GM12878 (cell line): ENCODE results near the gene IRF2BP1. TPM values are rescaled to one million over a fixed set of nuclear protein-coding genes. Genes with fewer than 3 reads are reported as not detected.

Source experiments
- ATAC-seq: fragments of 200-7000 bp; cut with Tn5 transposase; 3 replicates; pipeline ENCODE4 v1.9.1; 2020; ENCODE audit warnings: mild to moderate bottlenecking, moderate library complexity
- BruUV-seq: library from RNA; stranded (reverse); fragments of 400-500 nt; replicated peaks from 2 replicates; lab custom pipeline; 2021; lab: Mats Ljungman, UMichigan
- CTCF ChIA-PET: fragments of 300-600 bp; sonication (Branson Sonifier 250); formaldehyde crosslinking; extraction: SDS; loops from one replicate; lab custom pipeline; 2021; ENCODE audit warnings: inconsistent platforms; lab: Yijun Ruan, JAX
- POLR2A ChIA-PET: fragments of 350-600 bp; formaldehyde crosslinking; extraction: SDS; loops from one replicate; lab custom pipeline; 2021; ENCODE audit warnings: inconsistent platforms; lab: Charles Lee
- RAD21 ChIA-PET: fragments of 300-600 bp; sonication (Branson Sonifier 250); formaldehyde crosslinking; loops from one replicate; lab custom pipeline; 2023; ENCODE audit warnings: antibody characterized with exemption; ENCODE audit not compliant: unreplicated experiment; lab: Charles Lee
- SMC1A ChIA-PET: fragments of 300-600 bp; sonication (Branson Sonifier 250); formaldehyde crosslinking; loops from one replicate; lab custom pipeline; 2023; ENCODE audit not compliant: unreplicated experiment, uncharacterized antibody; lab: Charles Lee
- DNase-seq: peaks from one replicate; pipeline ENCODE4 v3.0.0-alpha.2; 2011; ENCODE audit warnings: low read depth, low spot score
- FAIRE-seq: peaks from 3 replicates; lab custom pipeline; 2011; peaks lifted over from hg19 to GRCh38; lab: Jason Lieb, UNC
- H2AFZ ChIP-seq: 2 replicates; pipeline ENCODE4 v1.6.0; 2011; ENCODE audit warnings: low read depth, low read length, control low read depth; ENCODE audit not compliant: control insufficient read depth
- H3K27ac ChIP-seq: 2 replicates; pipeline ENCODE4 v1.5.1; 2011; ENCODE audit warnings: control low read depth; ENCODE audit not compliant: control insufficient read depth, insufficient read depth
- H3K27me3 ChIP-seq, 2 experiments: replicated peaks in 1 of 2; 2 replicates each; pipeline versions ENCODE4 v1.6.0 to v1.6.1; 2011; ENCODE audit warnings: low read length in 1 of 2; ENCODE audit not compliant: control insufficient read depth in 2 of 2, insufficient read depth in 2 of 2
- H3K36me3 ChIP-seq, 2 experiments: 2 replicates each; pipeline ENCODE4 v1.5.1; 2011; ENCODE audit warnings: low read length in 1 of 2; ENCODE audit not compliant: control insufficient read depth in 2 of 2, insufficient read depth in 2 of 2
- H3K4me1 ChIP-seq: 2 replicates; pipeline ENCODE4 v1.6.1; 2011; ENCODE audit warnings: mild to moderate bottlenecking, low read length, moderate library complexity, mixed read lengths; ENCODE audit not compliant: control insufficient read depth, insufficient read depth
- H3K4me2 ChIP-seq: 2 replicates; pipeline ENCODE4 v1.6.0; 2011; ENCODE audit warnings: control low read depth; ENCODE audit not compliant: control insufficient read depth, insufficient read depth
- H3K4me3 ChIP-seq: fragments of 200-600 bp; sonication (generic); 2 replicates; pipeline ENCODE4 v1.5.1; 2016
- H3K79me2 ChIP-seq: 2 replicates; pipeline ENCODE4 v1.6.0; 2011; ENCODE audit warnings: low read length; ENCODE audit not compliant: control insufficient read depth, insufficient read depth
- H3K9ac ChIP-seq: 2 replicates; pipeline ENCODE4 v1.8.0; 2011; ENCODE audit warnings: low read length, control low read depth, mixed read lengths; ENCODE audit not compliant: control insufficient read depth, insufficient read depth
- H3K9me3 ChIP-seq: replicated peaks from 3 replicates; pipeline ENCODE4 v1.5.1; 2011; ENCODE audit warnings: mild to moderate bottlenecking, low read length; ENCODE audit not compliant: control insufficient read depth, insufficient read depth
- H4K20me1 ChIP-seq: 2 replicates; pipeline ENCODE4 v1.6.0; 2011; ENCODE audit not compliant: control insufficient read depth, insufficient read depth
- CTCF ChIP-seq, 3 experiments: IDR thresholded peaks in 2 of 3; conservative IDR thresholded peaks in 1 of 3; 2 replicates each; pipeline ENCODE4 v1.5.1; 2011; ENCODE audit warnings: low read depth in 3 of 3, low read length in 3 of 3, mild to moderate bottlenecking in 3 of 3, control low read depth in 2 of 3, moderate library complexity in 2 of 3, inconsistent platforms in 1 of 3, mixed read lengths in 1 of 3; ENCODE audit not compliant: control insufficient read depth in 2 of 3, insufficient read depth in 1 of 3; ENCODE audit errors: extremely low read depth in 1 of 3
- JUNB ChIP-seq: IDR thresholded peaks from 2 replicates; pipeline ENCODE4 v1.6.1; 2016; ENCODE audit warnings: antibody characterized with exemption, mild to moderate bottlenecking
- POLR2A ChIP-seq: IDR thresholded peaks from 2 replicates; pipeline ENCODE4 v1.6.1; 2011; ENCODE audit warnings: low read depth, mild to moderate bottlenecking, low read length
- SP1 ChIP-seq: IDR thresholded peaks from one replicate; pipeline ENCODE4 v1.6.1; 2011; ENCODE audit warnings: low read depth, low read length
- ZNF207 ChIP-seq: fragments of 450-650 bp; IDR thresholded peaks from 2 replicates; pipeline ENCODE4 v1.6.1; 2014; ENCODE audit warnings: antibody characterized with exemption, mild to moderate bottlenecking, borderline replicate concordance
- ZNF622 ChIP-seq: fragments of 450-650 bp; IDR thresholded peaks from 2 replicates; pipeline ENCODE4 v1.6.1; 2017; ENCODE audit warnings: mild to moderate bottlenecking, inconsistent platforms
- WGBS: methylation state at CpG from one replicate; pipeline ENCODE4 v1.1.6; 2016; ENCODE audit warnings: low lambda C conversion rate; ENCODE audit not compliant: insufficient replicate concordance, insufficient coverage; ENCODE audit errors: missing lambda C conversion rate; 5-methylcytosine and 5-hydroxymethylcytosine counted together
- in situ Hi-C: fragments of 300-500 bp; cut with MboI; formaldehyde crosslinking; loops from 9 replicates; pipeline ENCODE4 v1.14.3; 2018; ENCODE audit warnings: mixed read lengths
- intact Hi-C: fragments of 100-400 bp; cut with micrococcal nuclease; formaldehyde crosslinking; loops from one replicate; pipeline ENCODE4 v1.14.2; 2022; ENCODE audit not compliant: unreplicated experiment
- polyA plus RNA-seq, 11 experiments: library from polyadenylated mRNA; depleted of rRNA in 4 of 11; unstranded in 6 of 11; stranded (reverse) in 5 of 11; fragments of >200 nt; fragmentation: Nextera tagmentation in 4 of 11; fragmentation: Illumina TruSeq in 1 of 11; extraction: Ambion mirVana in 4 of 11; extraction: Trizol in 1 of 11; gene quantifications; 1 replicate in 1 of 11; 2 replicates in 10 of 11; pipeline versions ENCODE4 v1.2.1 to v1.2.3, GENCODE V29; 2011 to 2016; ENCODE audit warnings: inconsistent platforms in 2 of 11, missing spikeins in 2 of 11, low read depth in 1 of 11
- total RNA-seq, 4 experiments: library from RNA; depleted of rRNA in 3 of 4; stranded (reverse); fragments of >200 nt in 3 of 4; fragmentation: Illumina TruSeq in 1 of 4; extraction: Trizol in 1 of 4; gene quantifications; 2 replicates each; pipeline versions ENCODE4 v1.2.1 to v1.2.3, GENCODE V29; 2013 to 2021
- TF ChIP-seq, protein P1 (sequence below): fragments of 450-650 bp; IDR thresholded peaks from 2 replicates; pipeline ENCODE4 v1.6.1; 2017; ENCODE audit warnings: low read depth, mild to moderate bottlenecking, moderate library complexity

IRF2BP1 gene
- total and polyA plus RNA-seq, 10 of the 15 experiments (the other 5 are each of a cell fraction or from before 2014, with no cell fraction given) = 0.31 to 24.4 (median 4.4) TPM

DNA sequence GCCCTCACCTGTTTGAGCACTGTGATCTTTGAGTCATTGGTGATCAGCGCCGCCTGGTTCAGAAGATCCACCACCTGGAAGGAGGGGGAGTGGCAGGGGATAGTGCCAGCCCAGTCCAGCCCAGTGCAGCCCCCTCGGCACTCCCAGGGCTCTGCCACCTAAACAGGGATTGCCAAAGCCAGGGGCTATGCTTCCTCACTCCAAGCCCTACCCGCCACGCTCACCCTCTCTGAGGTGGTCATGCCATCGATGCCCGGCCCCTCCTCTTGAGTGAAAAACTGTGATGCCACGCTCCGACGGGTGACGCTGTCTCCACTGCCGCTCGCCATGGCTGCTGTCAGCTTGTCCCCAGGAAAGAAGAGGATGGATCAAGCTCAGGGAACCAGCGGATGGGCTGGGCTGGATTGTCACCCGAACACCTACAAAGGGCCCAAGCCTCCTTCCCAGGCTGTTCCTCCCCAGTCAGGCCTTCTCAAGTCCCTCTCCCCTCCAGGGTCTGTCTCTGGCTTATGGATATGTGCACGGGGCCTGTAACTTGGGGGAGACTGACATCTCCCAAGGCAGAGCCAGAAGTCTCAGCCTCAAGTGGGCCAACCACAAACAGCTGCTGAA is 31.7 kb downstream of the IRF2BP1 start:
- DNase-seq = no peak
- H3K4me2 ChIP-seq = no peak overlapping the region
- TF ChIP-seq, protein P1, sequence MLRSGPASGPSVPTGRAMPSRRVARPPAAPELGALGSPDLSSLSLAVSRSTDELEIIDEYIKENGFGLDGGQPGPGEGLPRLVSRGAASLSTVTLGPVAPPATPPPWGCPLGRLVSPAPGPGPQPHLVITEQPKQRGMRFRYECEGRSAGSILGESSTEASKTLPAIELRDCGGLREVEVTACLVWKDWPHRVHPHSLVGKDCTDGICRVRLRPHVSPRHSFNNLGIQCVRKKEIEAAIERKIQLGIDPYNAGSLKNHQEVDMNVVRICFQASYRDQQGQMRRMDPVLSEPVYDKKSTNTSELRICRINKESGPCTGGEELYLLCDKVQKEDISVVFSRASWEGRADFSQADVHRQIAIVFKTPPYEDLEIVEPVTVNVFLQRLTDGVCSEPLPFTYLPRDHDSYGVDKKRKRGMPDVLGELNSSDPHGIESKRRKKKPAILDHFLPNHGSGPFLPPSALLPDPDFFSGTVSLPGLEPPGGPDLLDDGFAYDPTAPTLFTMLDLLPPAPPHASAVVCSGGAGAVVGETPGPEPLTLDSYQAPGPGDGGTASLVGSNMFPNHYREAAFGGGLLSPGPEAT = no peak
- TF ChIP-seq ZNF622 (no peak), CTCF (IDR thresholded peaks at IDR 0.05 in 2 of 3, conservative IDR thresholded peaks at IDR 0.05 in 1 of 3; ENCODE audit: control insufficient read depth in 2 of 3, extremely low read depth in 1 of 3, insufficient read depth in 1 of 3, low read depth in 3 of 3, low read length in 3 of 3) (no peak), JUNB (no peak), SP1 (no peak), POLR2A (peak; percentile 38; the same call in 1 of the 2 replicates), ZNF207 (no peak)
- H3K27ac ChIP-seq = no peak overlapping the region
- peaks cover 5% of the 10 kb centered on the region for H3K79me2 ChIP-seq
- H3K36me3 ChIP-seq = peaks cover 22 to 43% of the 10 kb centered on the region in 2 experiments
- POLR2A ChIA-PET = no interaction called here
- H3K4me1 ChIP-seq = no peaks in the 10 kb centered on the region
- no peak overlapping the region for H2AFZ ChIP-seq
- SMC1A ChIA-PET = no interaction called here
- WGBS = 98% methylated on average over 13 of the region's 16 CpGs
- RAD21 ChIA-PET = no interaction called here
- H3K27me3 ChIP-seq = no peaks in the 10 kb centered on the region
- in situ Hi-C loops = no loop called here
- no peak for FAIRE-seq
- no peak for ATAC-seq
- intact Hi-C loops = no loop called here
- no peaks in the 10 kb centered on the region for H3K9me3 ChIP-seq
- no peak overlapping the region for H3K9ac ChIP-seq
- H4K20me1 ChIP-seq = no peaks in the 10 kb centered on the region
- no peak overlapping the region for H3K4me3 ChIP-seq
- no TSS peak for BruUV-seq
- CTCF ChIA-PET = no interaction called here
